Measurements from ENCODE around the gene WDR7. TPM values are rescaled to one million over a fixed set of nuclear protein-coding genes. Genes with fewer than 3 reads are reported as not detected.

WDR7 gene
- total RNA-seq, 2 donors from 2014 or later = 19.7 to 29.0 TPM

GRCh38 chr18:56945171-56946083, 294.3 kb downstream of the WDR7 start:
- no peak for DNase-seq (ENCODE audit: low spot score)
- H3K4me3 ChIP-seq = no peak overlapping the region
- 91% methylated on average over 4 of the region's 4 CpGs for WGBS

GRCh38 chr18:56947236-56947635, 296.1 kb downstream of the WDR7 start:
- DNase-seq (ENCODE audit: low spot score) = no peak
- Histone ChIP-seq H3K27ac (no peak overlapping the region), H3K9me3 (no peaks in the 10 kb centered on the region), H3K36me3 (no peaks in the 10 kb centered on the region), H3K4me3 (no peak overlapping the region), H3K4me1 (replicated peaks) (no peaks in the 10 kb centered on the region), H3K27me3 (replicated peaks; ENCODE audit: insufficient read depth) (no peaks in the 10 kb centered on the region)
- TF ChIP-seq POLR2A (IDR thresholded peaks at IDR 0.05) = no peak
- TF ChIP-seq CTCF (IDR thresholded peaks at IDR 0.05) = no peak
- 66% methylated on average over 6 of the region's 6 CpGs for WGBS
- intact Hi-C loops (cut with DNase I) = no loop called here

More at GRCh38 chr18:56945171-56946083, 294.3 kb downstream of the WDR7 start:
- intact Hi-C loops (cut with DNase I) = no loop called here
- Histone ChIP-seq H3K36me3 (no peaks in the 10 kb centered on the region), H3K4me1 (replicated peaks) (no peaks in the 10 kb centered on the region), H3K27ac (no peak overlapping the region), H3K9me3 (no peaks in the 10 kb centered on the region), H3K27me3 (replicated peaks; ENCODE audit: insufficient read depth) (no peaks in the 10 kb centered on the region)
- TF ChIP-seq CTCF (IDR thresholded peaks at IDR 0.05) (no peak), POLR2AphosphoS5 (IDR thresholded peaks at IDR 0.05) (no peak), POLR2A (IDR thresholded peaks at IDR 0.05) (no peak)

- no peak for TF ChIP-seq POLR2A (IDR thresholded peaks at IDR 0.05)
- no peak for TF ChIP-seq POLR2AphosphoS5 (IDR thresholded peaks at IDR 0.05)
- no peak for TF ChIP-seq CTCF (IDR thresholded peaks at IDR 0.05)
- H3K9me3 ChIP-seq = no peaks in the 10 kb centered on the region
- H3K4me1 ChIP-seq (replicated peaks) = no peaks in the 10 kb centered on the region
- H3K27me3 ChIP-seq (replicated peaks; ENCODE audit: insufficient read depth) = no peaks in the 10 kb centered on the region
- H3K4me3 ChIP-seq = no peak overlapping the region
- no peak overlapping the region for H3K27ac ChIP-seq
- no peaks in the 10 kb centered on the region for H3K36me3 ChIP-seq
- intact Hi-C loops (cut with DNase I) = no loop called here
- DNase-seq (ENCODE audit: low spot score) = no peak
- WGBS = 83% methylated on average over 6 of the region's 6 CpGs
These were observed 300.9 kb downstream of the WDR7 start for GRCh38 chr18:56952026-56952425.

GRCh38 chr18:56953428-56954198, 302.5 kb downstream of the WDR7 start:
- Histone ChIP-seq H3K27ac (no peak overlapping the region), H3K9me3 (no peaks in the 10 kb centered on the region), H3K4me3 (no peak overlapping the region), H3K36me3 (no peaks in the 10 kb centered on the region), H3K27me3 (replicated peaks; ENCODE audit: insufficient read depth) (no peaks in the 10 kb centered on the region), H3K4me1 (replicated peaks) (no peaks in the 10 kb centered on the region)
- WGBS = 93% methylated on average over 3 of the region's 3 CpGs
- DNase-seq (ENCODE audit: low spot score) = no peak
- intact Hi-C loops (cut with DNase I) = no loop called here
- TF ChIP-seq POLR2A (IDR thresholded peaks at IDR 0.05) (no peak), CTCF (IDR thresholded peaks at IDR 0.05) (no peak), POLR2AphosphoS5 (IDR thresholded peaks at IDR 0.05) (no peak)

Data from prostate gland (tissue), 2 donors.